Measurements from ENCODE around the gene SIGLEC10.
"Not testable (repeated sequence)": the region's sequence is repeated elsewhere in the genome, so short reads cannot be mapped to it uniquely, and the experiment has no call there.

SIGLEC10 gene

DNA sequence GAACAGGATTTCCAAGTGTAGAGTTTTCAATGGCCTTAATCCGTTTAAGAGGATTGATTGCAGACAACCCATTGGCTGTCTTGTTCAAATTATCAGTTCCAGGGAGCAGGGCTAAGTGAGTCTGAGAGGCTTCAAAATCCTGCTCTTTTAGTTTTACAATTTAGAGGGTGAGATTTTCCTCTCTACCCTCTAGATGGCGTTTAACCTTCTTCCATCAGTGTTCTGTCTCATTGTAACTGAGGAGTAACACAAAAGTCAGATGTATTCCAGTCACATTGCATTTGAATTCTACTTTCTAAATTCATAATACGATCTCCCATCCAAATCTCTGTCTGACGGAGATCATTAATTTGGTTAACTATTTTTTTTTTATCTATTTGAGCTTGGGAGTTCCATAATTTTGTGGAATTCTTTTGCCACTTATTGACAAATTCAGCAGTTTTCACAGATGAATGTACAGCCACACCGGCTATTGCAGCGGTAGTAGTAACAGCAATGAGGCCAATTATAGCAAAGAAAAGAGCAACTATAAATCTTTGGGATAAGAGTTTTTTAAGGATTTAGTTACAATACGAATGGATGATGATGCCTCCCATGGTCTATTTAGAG lies 19.2 kb downstream of the SIGLEC10 start:
- Histone ChIP-seq H3K36me3 (replicated peaks; ENCODE audit: insufficient read depth, low read length) (no peaks in the 10 kb centered on the region), H3K4me1 (ENCODE audit: low read length) (no peaks in the 10 kb centered on the region), H3K4me2 (ENCODE audit: low read depth, low read length) (no peak overlapping the region), H3K9ac (ENCODE audit: low read length) (no peak overlapping the region), H3K9me3 (replicated peaks; ENCODE audit: insufficient read depth, low read length) (no peaks in the 10 kb centered on the region), H3K4me3 (ENCODE audit: low read length) (no peak overlapping the region), H3K79me2 (ENCODE audit: low read length) (no peaks in the 10 kb centered on the region), H3K27me3 (replicated peaks; ENCODE audit: insufficient read depth, low read length) (no peaks in the 10 kb centered on the region), H4K20me1 (ENCODE audit: insufficient read depth, low read length) (no peaks in the 10 kb centered on the region), H3F3A (ENCODE audit: insufficient read depth, low read length) (no peaks in the 10 kb centered on the region), H3K9me2 (replicated peaks; ENCODE audit: insufficient read depth, low read length) (no peaks in the 10 kb centered on the region), H3K27ac (ENCODE audit: low read length) (no peak overlapping the region), H2AFZ (ENCODE audit: low read length) (no peak overlapping the region)
- TF ChIP-seq EZH2phosphoT487 (IDR thresholded peaks at IDR 0.05; ENCODE audit: low read length): no peak
- TF ChIP-seq EZH2 (optimal IDR thresholded peaks at IDR 0.05; ENCODE audit: low read depth, low read length): no peak
- TF ChIP-seq, protein P1, sequence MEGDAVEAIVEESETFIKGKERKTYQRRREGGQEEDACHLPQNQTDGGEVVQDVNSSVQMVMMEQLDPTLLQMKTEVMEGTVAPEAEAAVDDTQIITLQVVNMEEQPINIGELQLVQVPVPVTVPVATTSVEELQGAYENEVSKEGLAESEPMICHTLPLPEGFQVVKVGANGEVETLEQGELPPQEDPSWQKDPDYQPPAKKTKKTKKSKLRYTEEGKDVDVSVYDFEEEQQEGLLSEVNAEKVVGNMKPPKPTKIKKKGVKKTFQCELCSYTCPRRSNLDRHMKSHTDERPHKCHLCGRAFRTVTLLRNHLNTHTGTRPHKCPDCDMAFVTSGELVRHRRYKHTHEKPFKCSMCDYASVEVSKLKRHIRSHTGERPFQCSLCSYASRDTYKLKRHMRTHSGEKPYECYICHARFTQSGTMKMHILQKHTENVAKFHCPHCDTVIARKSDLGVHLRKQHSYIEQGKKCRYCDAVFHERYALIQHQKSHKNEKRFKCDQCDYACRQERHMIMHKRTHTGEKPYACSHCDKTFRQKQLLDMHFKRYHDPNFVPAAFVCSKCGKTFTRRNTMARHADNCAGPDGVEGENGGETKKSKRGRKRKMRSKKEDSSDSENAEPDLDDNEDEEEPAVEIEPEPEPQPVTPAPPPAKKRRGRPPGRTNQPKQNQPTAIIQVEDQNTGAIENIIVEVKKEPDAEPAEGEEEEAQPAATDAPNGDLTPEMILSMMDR (IDR thresholded peaks at IDR 0.05; ENCODE audit: low read length): no peak
- no peak for DNase-seq

DNA sequence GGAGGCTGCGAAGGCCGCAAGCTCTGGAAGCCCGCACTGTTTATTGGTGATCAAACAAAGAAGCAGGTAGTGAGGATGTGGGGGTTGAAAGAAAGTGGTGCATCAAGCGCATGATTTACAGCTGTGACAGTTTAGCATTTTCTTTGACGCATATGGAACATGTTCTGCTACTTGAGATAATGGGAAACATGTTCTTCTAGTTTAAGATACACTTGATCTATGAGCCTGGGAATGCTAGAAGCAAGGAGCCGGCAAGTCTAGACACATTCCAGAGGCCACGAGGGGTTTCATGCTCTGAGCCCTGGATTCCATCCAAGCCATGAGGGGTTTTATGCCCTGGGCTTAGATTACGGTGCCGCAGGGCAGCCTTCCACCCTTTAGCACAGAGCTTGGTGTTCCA lies 20.0 kb downstream of the SIGLEC10 start:
- not testable (repeated sequence) for H3K4me1 ChIP-seq (ENCODE audit: low read length); H3K4me2 ChIP-seq (ENCODE audit: low read depth, low read length)

DNA sequence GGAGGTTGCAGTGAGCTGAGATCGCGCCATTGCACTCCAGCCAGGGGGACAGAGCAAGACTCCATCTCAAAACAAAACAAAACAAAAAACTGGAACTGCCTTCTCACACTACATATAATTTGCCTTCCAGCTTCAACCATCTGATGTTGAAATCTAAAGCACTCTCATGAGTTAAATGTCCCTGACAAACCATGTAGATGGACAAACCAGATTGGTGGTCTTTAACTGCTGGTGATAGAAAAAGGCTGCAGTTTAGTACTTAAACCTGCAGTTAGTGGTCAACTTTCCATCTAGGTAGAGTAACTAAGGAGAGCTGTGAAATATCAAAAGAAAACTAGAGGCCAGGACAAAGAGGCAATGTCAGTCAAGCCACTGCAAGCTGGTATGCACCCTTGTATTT lies 21.3 kb downstream of the SIGLEC10 start:
- Histone ChIP-seq H3K27ac (ENCODE audit: low read length) (no peak overlapping the region), H3K36me3 (replicated peaks; ENCODE audit: insufficient read depth, low read length) (no peaks in the 10 kb centered on the region), H3K4me2 (ENCODE audit: low read depth, low read length) (no peak overlapping the region), H3K4me1 (ENCODE audit: low read length) (no peaks in the 10 kb centered on the region), H3K27me3 (replicated peaks; ENCODE audit: insufficient read depth, low read length) (no peaks in the 10 kb centered on the region), H2AFZ (ENCODE audit: low read length) (no peak overlapping the region), H4K20me1 (ENCODE audit: insufficient read depth, low read length) (no peaks in the 10 kb centered on the region), H3K9me2 (replicated peaks; ENCODE audit: insufficient read depth, low read length) (no peaks in the 10 kb centered on the region), H3K9ac (ENCODE audit: low read length) (no peak overlapping the region), H3K4me3 (ENCODE audit: low read length) (no peak overlapping the region), H3K79me2 (ENCODE audit: low read length) (no peaks in the 10 kb centered on the region), H3F3A (ENCODE audit: insufficient read depth, low read length) (no peaks in the 10 kb centered on the region), H3K9me3 (replicated peaks; ENCODE audit: insufficient read depth, low read length) (no peaks in the 10 kb centered on the region)
- TF ChIP-seq, protein P1 (IDR thresholded peaks at IDR 0.05; ENCODE audit: low read length): no peak
- no peak for TF ChIP-seq EZH2phosphoT487 (IDR thresholded peaks at IDR 0.05; ENCODE audit: low read length)
- no peak for TF ChIP-seq EZH2 (optimal IDR thresholded peaks at IDR 0.05; ENCODE audit: low read depth, low read length)
- no peak for DNase-seq

More for the DNA sequence above, 20.0 kb downstream of the SIGLEC10 start:
- not testable (repeated sequence) for H3K9me2 ChIP-seq (replicated peaks; ENCODE audit: insufficient read depth, low read length); H3K27me3 ChIP-seq (replicated peaks; ENCODE audit: insufficient read depth, low read length); H2AFZ ChIP-seq (ENCODE audit: low read length); H3K9ac ChIP-seq (ENCODE audit: low read length); H3F3A ChIP-seq (ENCODE audit: insufficient read depth, low read length); H3K9me3 ChIP-seq (replicated peaks; ENCODE audit: insufficient read depth, low read length); DNase-seq; H3K79me2 ChIP-seq (ENCODE audit: low read length); H3K36me3 ChIP-seq (replicated peaks; ENCODE audit: insufficient read depth, low read length); H3K4me3 ChIP-seq (ENCODE audit: low read length); H4K20me1 ChIP-seq (ENCODE audit: insufficient read depth, low read length); H3K27ac ChIP-seq (ENCODE audit: low read length)

DNA sequence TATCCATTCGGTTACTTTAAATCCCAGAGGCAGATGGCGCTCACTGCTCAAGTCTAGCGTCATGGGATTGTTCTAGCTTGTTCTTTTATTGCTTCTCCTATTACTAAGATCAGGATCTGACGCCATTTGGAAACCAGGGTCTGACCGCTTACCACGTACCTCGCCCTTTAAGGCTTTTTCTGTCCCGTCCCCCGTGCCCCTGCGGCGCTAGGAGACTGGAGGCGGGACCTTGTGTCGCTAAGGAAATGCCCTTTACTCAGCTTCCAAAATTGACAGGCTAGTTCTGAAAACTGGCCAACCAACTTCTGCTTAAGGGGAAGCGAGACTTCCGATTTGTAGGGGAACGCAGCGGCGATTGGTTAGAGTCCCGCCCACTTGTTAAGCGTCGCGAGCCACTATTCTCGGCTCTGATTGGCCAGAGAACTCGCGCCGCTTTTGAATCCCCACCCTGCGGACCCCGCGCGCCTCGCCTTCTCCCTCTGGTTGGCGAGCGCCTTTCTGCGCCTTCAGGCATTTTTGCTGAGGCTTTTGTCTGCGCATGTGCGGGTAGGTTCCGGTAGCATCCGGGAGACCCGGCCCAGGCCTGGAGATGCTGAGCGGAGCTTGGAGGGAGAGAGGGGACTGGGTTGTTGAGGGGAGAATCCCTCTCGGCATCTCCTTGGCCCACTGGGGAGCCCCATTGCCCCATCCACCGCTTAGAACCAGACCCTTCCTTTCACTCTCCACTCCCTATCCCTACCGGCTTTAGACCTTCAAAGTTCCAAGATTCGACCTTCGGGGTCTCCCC lies 23.2 kb downstream of the SIGLEC10 start:
- no peaks in the 10 kb centered on the region for H3K9me3 ChIP-seq (replicated peaks; ENCODE audit: insufficient read depth, low read length)
- H3K9ac ChIP-seq (ENCODE audit: low read length): no peak overlapping the region
- no peak overlapping the region for H3K4me2 ChIP-seq (ENCODE audit: low read depth, low read length)
- no peaks in the 10 kb centered on the region for H3K27me3 ChIP-seq (replicated peaks; ENCODE audit: insufficient read depth, low read length)
- no peak overlapping the region for H3K27ac ChIP-seq (ENCODE audit: low read length)
- no peaks in the 10 kb centered on the region for H3K9me2 ChIP-seq (replicated peaks; ENCODE audit: insufficient read depth, low read length)
- no peaks in the 10 kb centered on the region for H3K4me1 ChIP-seq (ENCODE audit: low read length)
- no peaks in the 10 kb centered on the region for H3K79me2 ChIP-seq (ENCODE audit: low read length)
- H3K36me3 ChIP-seq (replicated peaks; ENCODE audit: insufficient read depth, low read length): no peaks in the 10 kb centered on the region
- DNase-seq: no peak
- H4K20me1 ChIP-seq (ENCODE audit: insufficient read depth, low read length): no peaks in the 10 kb centered on the region
- TF ChIP-seq, protein P1 (IDR thresholded peaks at IDR 0.05; ENCODE audit: low read length): no peak
- TF ChIP-seq EZH2 (optimal IDR thresholded peaks at IDR 0.05; ENCODE audit: low read depth, low read length) (no peak), EZH2phosphoT487 (IDR thresholded peaks at IDR 0.05; ENCODE audit: low read length) (no peak)
- no peak overlapping the region for H2AFZ ChIP-seq (ENCODE audit: low read length)
- H3K4me3 ChIP-seq (ENCODE audit: low read length): no peak overlapping the region
- H3F3A ChIP-seq (ENCODE audit: insufficient read depth, low read length): no peaks in the 10 kb centered on the region
